ENCODE data around the gene MAPK6.

The MAPK6 gene

DNA sequence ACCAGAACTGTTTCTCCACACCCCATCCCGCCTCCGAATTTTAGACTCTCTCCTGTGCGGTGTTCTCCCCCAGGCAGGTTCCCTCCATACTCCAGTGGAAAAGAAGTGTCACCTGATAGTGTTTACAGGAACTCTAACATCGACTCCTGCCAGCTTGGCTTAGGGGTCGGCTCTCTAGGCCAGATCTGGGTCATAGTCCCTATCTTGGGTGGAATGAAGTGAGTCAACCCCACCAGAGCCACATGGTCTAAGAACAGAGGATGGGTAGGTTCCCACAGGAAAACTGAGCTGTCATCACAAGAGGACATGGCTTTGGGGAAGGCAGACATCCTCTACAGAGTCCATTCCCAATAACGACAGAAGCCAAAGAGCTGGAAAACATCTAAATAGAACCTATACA lies 87.6 kb downstream of the MAPK6 start:
- H3K4me3 ChIP-seq (ENCODE audit: low read length) = no peak overlapping the region

DNA sequence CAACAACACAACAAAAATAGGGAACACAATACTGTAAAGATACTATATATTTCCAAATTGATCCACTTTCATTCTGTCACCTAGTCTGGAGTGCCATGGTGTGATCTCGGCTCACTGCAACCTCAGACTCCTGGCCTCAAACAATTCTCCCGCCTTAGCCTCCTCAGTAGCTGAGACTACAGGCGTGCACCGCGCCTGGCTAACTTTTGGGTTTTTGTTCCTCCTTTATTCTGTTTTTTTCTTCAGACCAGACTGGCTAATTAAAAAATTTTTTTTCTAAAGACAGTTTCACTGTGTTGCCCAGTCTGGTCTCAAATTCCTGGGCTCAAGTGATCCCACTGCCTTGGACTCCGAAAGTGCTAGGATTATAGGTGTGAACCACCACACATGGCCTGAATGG lies 88.2 kb downstream of the MAPK6 start:
- TF ChIP-seq ZNF274 (IDR thresholded peaks at IDR 0.05; ENCODE audit: low read depth, low read length) = no peak
- H3K4me3 ChIP-seq (ENCODE audit: low read length) = no peak overlapping the region

More for the DNA sequence above, 87.6 kb downstream of the MAPK6 start:
- TF ChIP-seq ZNF274 (IDR thresholded peaks at IDR 0.05; ENCODE audit: low read depth, low read length) = no peak

DNA sequence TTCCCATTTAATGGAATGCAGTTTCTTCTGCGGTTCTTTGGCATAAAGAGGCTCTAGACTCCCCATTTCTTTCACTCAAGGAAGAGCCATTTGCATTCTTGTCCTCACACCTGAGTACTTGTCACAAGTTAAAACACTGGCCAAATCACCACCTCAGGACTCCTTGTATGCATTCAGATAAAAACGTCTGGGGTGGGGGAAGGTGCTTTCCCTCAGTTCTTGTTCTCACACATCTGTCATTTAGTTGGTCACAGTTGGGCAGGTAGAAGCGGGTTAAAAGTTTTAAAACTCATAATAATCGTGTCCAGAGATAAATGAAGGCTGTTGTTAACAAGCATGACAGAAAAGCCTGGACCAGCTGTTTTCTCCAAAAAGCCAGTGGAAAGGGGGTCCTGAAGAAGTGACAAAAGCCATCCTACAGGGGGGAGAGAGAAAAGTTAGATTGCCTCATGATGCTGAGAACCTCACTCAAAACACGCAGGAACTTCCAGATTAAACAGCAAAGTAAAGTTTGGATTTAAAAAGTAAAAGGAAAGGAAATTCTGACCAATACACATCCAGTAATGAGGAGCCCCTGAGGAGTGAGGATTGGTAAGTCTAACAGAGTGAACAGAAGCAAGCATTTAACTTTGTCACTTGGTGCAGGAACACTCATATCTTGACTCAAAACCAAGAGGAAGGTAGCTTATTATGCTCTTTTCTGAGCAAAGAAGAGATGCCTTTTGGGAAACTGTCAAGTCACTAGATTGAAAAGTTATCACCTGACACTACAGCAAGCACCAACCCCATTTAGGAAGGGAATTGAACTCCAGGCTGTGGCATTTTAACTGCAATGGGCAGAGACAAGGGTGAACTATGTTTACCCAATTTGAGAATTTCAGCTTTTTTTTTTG lies 90.8 kb downstream of the MAPK6 start:
- H3K4me3 ChIP-seq (ENCODE audit: low read length) = peak overlapping the region; percentile 26; the same call in 1 of the 2 replicates
- TF ChIP-seq ZNF274 (IDR thresholded peaks at IDR 0.05; ENCODE audit: low read depth, low read length) = no peak

DNA sequence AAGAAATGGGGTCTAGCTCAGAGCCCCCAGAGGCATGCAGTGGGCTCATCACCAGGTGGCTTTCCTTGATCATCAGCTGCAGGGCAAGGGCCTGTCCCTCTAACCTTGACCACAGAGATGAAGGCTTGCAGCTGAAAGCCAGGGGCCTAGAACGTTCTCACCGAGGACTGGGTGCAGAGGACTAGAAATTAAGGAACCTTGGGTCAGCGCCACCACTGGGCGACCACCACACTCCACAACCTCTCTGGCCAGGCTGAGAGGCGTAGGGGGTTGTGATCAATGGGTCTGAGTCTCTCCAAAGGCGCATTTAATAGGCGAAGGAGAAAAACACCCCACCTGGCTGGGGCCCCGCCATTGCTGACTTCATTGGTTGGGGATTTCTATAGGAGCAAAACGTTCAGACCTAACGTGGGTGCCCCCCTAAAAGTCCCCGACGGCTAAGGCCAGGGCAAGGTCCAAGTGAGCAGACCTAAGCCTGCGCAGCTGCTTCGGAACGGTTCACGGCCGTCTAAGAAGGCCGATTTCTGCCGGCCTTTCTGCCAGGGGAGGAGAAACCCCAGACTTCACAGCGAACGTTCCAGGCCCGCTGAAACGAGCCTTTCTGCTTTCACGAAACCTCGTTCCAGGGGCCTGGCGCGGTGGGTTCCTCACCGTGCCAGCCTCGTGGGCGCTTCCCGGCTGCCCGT lies 92.6 kb downstream of the MAPK6 start:
- peak overlapping the region; percentile 45; the same call in 1 of the 2 replicates for H3K4me3 ChIP-seq (ENCODE audit: low read length)
- TF ChIP-seq ZNF274 (IDR thresholded peaks at IDR 0.05; ENCODE audit: low read depth, low read length) = no peak

DNA sequence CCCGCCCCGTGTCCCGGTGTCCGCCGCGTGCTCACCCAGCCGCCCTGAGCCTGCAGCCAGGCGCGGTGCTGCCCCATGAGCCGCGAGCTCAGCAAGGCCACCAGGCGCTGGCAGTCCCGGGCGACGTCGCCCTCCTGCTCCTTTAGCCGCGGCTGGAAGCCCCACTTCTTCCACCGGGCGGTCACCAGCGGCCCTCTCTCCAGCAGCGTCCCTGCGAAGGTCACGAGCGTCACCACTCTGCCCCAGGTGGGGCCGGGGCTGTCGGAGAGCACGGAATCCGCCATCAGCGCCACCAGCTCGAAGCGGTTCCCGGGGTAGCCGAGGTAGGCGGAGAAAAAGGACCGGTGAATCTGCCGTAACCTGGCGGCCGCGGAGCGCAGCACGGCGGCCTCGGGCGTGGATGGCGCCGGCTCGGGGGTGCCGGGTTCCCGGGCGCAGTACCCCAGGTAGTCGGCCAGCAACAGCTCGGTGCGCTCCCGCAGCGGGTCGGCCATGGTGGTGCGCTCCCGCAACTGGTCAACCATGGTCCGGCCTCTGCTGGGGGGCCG lies 93.3 kb downstream of the MAPK6 start:
- no peak for TF ChIP-seq ZNF274 (IDR thresholded peaks at IDR 0.05; ENCODE audit: low read depth, low read length)
- H3K4me3 ChIP-seq (ENCODE audit: low read length) = peak overlapping the region; percentile 45; the same call in 1 of the 2 replicates

DNA sequence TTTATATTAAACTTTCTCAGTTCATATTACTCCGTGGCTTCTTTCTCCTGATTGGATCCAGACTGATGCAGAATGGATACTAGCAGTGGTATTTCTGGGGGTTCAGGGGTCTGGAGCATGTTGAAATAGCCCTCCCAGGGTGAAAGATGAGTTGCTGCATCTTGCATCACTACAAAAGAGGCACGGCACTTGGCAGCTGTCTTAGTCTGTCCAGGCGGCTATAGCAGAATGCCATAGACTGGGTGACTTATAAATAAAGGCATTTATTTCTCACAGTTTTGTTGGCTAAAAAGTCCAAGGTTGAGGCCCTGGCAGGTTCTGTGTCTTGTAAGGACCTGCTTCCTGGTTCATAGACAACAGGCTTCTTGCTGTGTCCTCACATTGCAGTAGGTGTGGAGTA lies 94.2 kb downstream of the MAPK6 start:
- TF ChIP-seq ZNF274 (IDR thresholded peaks at IDR 0.05; ENCODE audit: low read depth, low read length) = no peak

DNA sequence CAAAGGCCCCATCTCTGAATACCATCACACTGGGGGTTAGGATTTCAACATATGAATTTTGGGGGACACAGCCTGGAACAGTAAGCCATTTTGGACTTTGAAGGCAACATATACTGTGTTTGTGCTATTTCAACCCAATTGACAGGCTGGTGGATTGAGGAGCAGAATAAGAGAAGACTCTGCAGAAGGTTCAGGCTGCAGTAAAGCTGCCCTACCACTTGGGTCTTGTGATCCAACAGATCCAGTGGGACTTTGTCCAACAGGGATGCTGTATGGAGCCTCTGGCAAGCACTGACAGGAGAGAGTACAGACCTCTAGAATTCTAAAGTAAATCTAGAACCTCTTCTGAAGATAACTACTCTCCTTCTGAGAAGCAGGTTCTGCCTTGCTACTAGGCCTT lies 94.7 kb downstream of the MAPK6 start:
- no peak for TF ChIP-seq ZNF274 (IDR thresholded peaks at IDR 0.05; ENCODE audit: low read depth, low read length)
- H3K4me3 ChIP-seq (ENCODE audit: low read length) = no peak overlapping the region

More for the DNA sequence above, 94.2 kb downstream of the MAPK6 start:
- no peak overlapping the region for H3K4me3 ChIP-seq (ENCODE audit: low read length)

DNA sequence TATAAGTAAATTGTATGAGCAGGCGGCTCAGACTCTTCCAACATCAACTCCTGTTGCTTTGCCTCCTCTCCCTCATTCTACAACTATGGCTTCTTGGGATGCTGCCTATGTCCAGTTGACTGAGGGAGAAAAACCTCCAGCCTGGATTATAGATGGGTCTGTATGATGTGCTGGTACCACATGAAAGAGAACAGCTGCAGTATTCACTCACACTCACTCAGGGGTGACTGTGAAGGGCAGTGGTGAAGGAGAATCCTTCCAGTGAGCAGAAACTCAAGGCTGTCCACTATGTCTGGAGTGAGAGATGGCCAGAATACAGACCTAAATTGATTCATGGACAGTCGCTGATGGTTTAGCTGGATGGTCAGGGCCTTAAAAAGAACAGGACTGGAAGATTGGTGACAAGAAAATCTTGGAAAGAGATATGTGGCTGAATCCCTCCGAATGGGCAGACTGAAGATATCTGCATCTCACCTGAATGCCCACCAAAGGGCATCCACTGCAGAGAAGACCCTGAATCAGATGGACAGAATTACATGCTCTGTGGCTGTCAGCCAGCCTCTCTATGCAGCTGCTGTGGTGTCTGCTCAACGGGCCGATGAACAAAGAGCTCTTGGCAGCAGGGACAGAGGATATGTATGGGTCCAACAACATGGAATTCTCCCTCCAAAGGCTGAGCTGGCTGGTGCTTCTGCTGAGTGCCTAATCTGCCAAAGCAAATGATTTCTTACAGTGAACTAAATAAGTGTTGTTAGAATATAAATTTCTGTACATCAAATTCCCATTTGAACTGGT lies 95.4 kb downstream of the MAPK6 start:
- no peak overlapping the region for H3K4me3 ChIP-seq (ENCODE audit: low read length)
- no peak for TF ChIP-seq ZNF274 (IDR thresholded peaks at IDR 0.05; ENCODE audit: low read depth, low read length)

DNA sequence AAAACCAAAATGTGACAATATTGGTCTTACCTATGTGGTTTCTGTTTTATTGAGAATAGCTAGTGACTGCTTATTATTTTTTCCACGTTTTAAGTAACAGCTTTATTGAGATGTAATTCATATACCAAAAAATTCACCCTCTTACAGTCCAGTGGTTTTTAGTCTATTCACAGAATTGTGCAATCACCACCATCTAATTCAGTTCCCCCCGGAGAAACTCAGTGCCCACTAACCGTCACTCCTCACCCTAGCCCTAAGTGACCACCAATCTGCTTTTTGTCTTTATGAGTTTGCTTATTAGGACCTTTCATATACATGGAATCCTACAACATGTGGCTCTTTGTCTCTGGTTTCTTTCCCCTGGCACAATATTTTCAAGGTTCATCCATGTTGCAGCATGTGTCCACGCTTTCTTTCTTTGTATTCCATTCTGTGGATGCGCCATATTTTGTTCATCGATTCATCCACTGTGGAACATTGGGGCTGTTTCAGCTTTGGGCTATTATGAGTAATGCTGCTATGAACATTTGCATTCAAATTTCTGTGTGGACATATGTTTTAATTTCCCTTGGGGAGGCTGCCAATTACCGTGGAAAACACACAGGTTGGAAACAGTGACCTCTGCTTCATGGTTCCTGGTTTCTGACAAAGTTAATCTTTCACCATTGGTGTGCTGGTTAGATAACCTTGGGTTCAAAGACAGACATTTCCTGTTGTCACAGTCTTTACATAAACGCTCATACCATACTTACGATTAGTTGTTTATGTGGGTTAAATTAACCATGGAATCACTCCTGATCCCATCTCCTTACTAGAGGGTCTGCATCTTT lies 96.8 kb downstream of the MAPK6 start:
- TF ChIP-seq ZNF274 (IDR thresholded peaks at IDR 0.05; ENCODE audit: low read depth, low read length) = no peak

More for the DNA sequence above, 96.8 kb downstream of the MAPK6 start:
- no peak overlapping the region for H3K4me3 ChIP-seq (ENCODE audit: low read length)

Data from GM08714 (cell line).